GM12891 (cell line): ENCODE measurements around the gene SLC9A8.

Experiments used
- PAX5 ChIP-seq: IDR thresholded peaks from 2 replicates; pipeline ENCODE4 v1.6.1; 2011; ENCODE audit warnings: low read length, moderate library complexity, mild to moderate bottlenecking; ENCODE audit not compliant: insufficient read depth, severe bottlenecking
- POLR2A ChIP-seq: IDR thresholded peaks from 2 replicates; pipeline ENCODE4 v1.6.1; 2011; ENCODE audit warnings: low read depth, low read length, control low read depth
- POLR2AphosphoS5 ChIP-seq: IDR thresholded peaks from 2 replicates; pipeline ENCODE4 v1.6.1; 2011; ENCODE audit warnings: low read depth, low read length, control low read depth
- POU2F2 ChIP-seq: IDR thresholded peaks from 2 replicates; pipeline ENCODE4 v1.6.1; 2011; ENCODE audit warnings: low read depth, mild to moderate bottlenecking, control low read depth, low read length, moderate library complexity
- TAF1 ChIP-seq: IDR thresholded peaks from 2 replicates; pipeline ENCODE4 v1.6.1; 2011; ENCODE audit warnings: low read depth, low read length, control low read depth

DNA sequence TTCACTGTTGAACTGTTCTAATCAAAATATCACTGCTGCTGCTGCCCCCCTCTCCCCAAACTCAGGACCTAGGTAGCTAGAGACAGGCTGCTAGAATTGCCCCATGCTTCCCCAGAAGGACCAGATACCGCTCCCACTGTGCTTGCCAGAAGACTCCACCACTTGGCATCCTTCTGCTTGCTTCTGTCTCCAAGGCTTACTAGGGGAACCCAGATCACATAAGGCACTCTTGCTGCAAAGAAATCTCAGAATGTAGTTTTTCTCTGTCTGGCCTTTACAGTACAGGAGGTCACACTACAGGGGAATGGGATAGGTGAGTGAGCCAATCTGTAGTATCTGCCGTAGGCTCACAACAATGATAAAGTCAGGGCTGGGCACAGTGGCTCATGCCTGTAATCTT, 21.5 kb upstream of the SLC9A8 start:
- no peak for TF ChIP-seq PAX5
- TF ChIP-seq POLR2AphosphoS5 = no peak
- no peak for TF ChIP-seq TAF1
- no peak for TF ChIP-seq POLR2A
- TF ChIP-seq POU2F2 = no peak
